ENCODE data around the gene CABP1.

GRCh38 chr12:120668091-120668867, 27.9 kb downstream of the CABP1 start:
- TF ChIP-seq CTCF (conservative IDR thresholded peaks at IDR 0.05; ENCODE audit: low read depth, low read length), result no peak
- no peak for TF ChIP-seq EZH2 (IDR thresholded peaks at IDR 0.05; ENCODE audit: borderline replicate concordance, low read depth, low read length, poor library complexity, severe bottlenecking)

Data from A673 (cell line).